ENCODE data around the gene ANGPTL7. TPM values are rescaled to one million over a fixed set of nuclear protein-coding genes. Genes with fewer than 3 reads are reported as not detected.
A peak's percentile ranks its signal among the peaks of the same experiment; 100 is the strongest.

ANGPTL7 gene
- polyA plus RNA-seq, 2 of the 4 experiments (the other 2 are of a cell fraction): not detected

- Histone ChIP-seq H3K27ac (no peak overlapping the region), H3K9me3 (no peaks in the 10 kb centered on the region), H3K4me2 (no peak overlapping the region), H3K4me3 (no peak overlapping the region), H3K4me1 (peaks cover 4% of the 10 kb centered on the region; the same call in 1 of the 3 replicates)
- ChIA-PET POLR2A (no interaction called here), CTCF (no interaction called here)
- FAIRE-seq (no peak), ATAC-seq (no peak), DNase-seq (ENCODE audit: low read depth in 1 of 2, low spot score in 1 of 2) (no peak)
- WGBS (ENCODE audit: missing lambda C conversion rate): 83% methylated on average over 8 of the region's 8 CpGs
- TF ChIP-seq ZC3H11A (IDR thresholded peaks at IDR 0.05) (no peak), TFCP2L1 (CRISPR knock-in tag; IDR thresholded peaks at IDR 0.05) (no peak), JUNB (IDR thresholded peaks at IDR 0.05) (no peak), ZFP36 (IDR thresholded peaks at IDR 0.05; ENCODE audit: borderline replicate concordance, partially characterized antibody) (no peak), CHD2 (IDR thresholded peaks at IDR 0.05; ENCODE audit: low read length, partially characterized antibody) (no peak), NPAS2 (CRISPR knock-in tag; IDR thresholded peaks at IDR 0.05; ENCODE audit: borderline replicate concordance) (no peak), RFX5 (IDR thresholded peaks at IDR 0.05) (no peak), RARB (CRISPR knock-in tag; IDR thresholded peaks at IDR 0.05) (no peak), EHF (CRISPR knock-in tag; IDR thresholded peaks at IDR 0.05) (no peak), REST (IDR thresholded peaks at IDR 0.05) (no peak), USF2 (IDR thresholded peaks at IDR 0.05) (no peak), KDM1A (IDR thresholded peaks at IDR 0.05; ENCODE audit: low read depth) (no peak), HES2 (IDR thresholded peaks at IDR 0.05) (no peak), EHMT2 (IDR thresholded peaks at IDR 0.05; ENCODE audit: low read depth) (no peak), RAD21 (conservative IDR thresholded peaks at IDR 0.05 in 1 of 2, IDR thresholded peaks at IDR 0.05 in 1 of 2) (no peak)
Measured at GRCh38 chr1:11157394-11157793, 31.8 kb upstream of the ANGPTL7 start.

- CTCF ChIA-PET: no interaction called here
- Histone ChIP-seq H3K4me2 (no peak overlapping the region), H3K9me3 (no peaks in the 10 kb centered on the region), H3K27ac (peak overlapping the region in 1 of 2 experiments; percentile 13; a peak in 2 of 6 replicates), H3K4me3 (no peak overlapping the region), H3K4me1 (peaks cover 4% of the 10 kb centered on the region; the same call in 1 of the 3 replicates)
- ATAC-seq (no peak), DNase-seq (ENCODE audit: low read depth in 1 of 2, low spot score in 1 of 2) (no peak), FAIRE-seq (no peak)
- no peak for TF ChIP-seq ZC3H11A (IDR thresholded peaks at IDR 0.05)
- no peak for TF ChIP-seq HES2 (IDR thresholded peaks at IDR 0.05)
- POLR2A ChIA-PET: interaction anchor here (1.8 kb wide), 1 partner anchor 58 kb away, joined by 5 read pairs; the partner anchor contains the start of gene EXOSC10
- 80% methylated on average over 2 of the region's 2 CpGs for WGBS (ENCODE audit: missing lambda C conversion rate)
Measured at GRCh38 chr1:11157867-11158266, 31.3 kb upstream of the ANGPTL7 start.

GRCh38 chr1:11158291-11158690 is 30.9 kb upstream of the ANGPTL7 start:
- ATAC-seq: no peak
- no peak overlapping the region for H3K4me3 ChIP-seq
- CTCF ChIA-PET: no interaction called here
- POLR2A ChIA-PET: interaction anchor here (0.6 to 1.8 kb wide), 2 partner anchors 59 to 94 kb away, joined by 3 to 5 read pairs; partner anchors contain the start of gene EXOSC10
- peaks cover 4% of the 10 kb centered on the region; the same call in 1 of the 3 replicates for H3K4me1 ChIP-seq
- no peak for DNase-seq (ENCODE audit: low read depth in 1 of 2, low spot score in 1 of 2)
- FAIRE-seq: no peak
- no peak for TF ChIP-seq HES2 (IDR thresholded peaks at IDR 0.05)
- no peak for TF ChIP-seq POLR2A (IDR thresholded peaks at IDR 0.05; ENCODE audit: low read length)
- no peak for TF ChIP-seq SMC3 (IDR thresholded peaks at IDR 0.05)
- TF ChIP-seq ZC3H11A (IDR thresholded peaks at IDR 0.05): no peak
- no peak for TF ChIP-seq MAFK (IDR thresholded peaks at IDR 0.05; ENCODE audit: partially characterized antibody)
- TF ChIP-seq CHD2 (IDR thresholded peaks at IDR 0.05; ENCODE audit: low read length, partially characterized antibody): no peak
- whole genome bisulfite sequencing (ENCODE audit: missing lambda C conversion rate): 93% methylated on average over 3 of the region's 3 CpGs
- H3K27ac ChIP-seq: peak overlapping the region in 1 of 2 experiments; percentile 13; a peak in 2 of 6 replicates
- no peaks in the 10 kb centered on the region for H3K9me3 ChIP-seq
- H3K4me2 ChIP-seq: no peak overlapping the region

Data from A549 (cell line).